GM10266 (cell line): ENCODE results near the gene SLC35E4.
"Not testable (repeated sequence)": the region's sequence is repeated elsewhere in the genome, so short reads cannot be mapped to it uniquely, and the experiment has no call there.

ENCODE experiments used
- DNase-seq: peaks from one replicate; pipeline ENCODE4 v3.0.0; 2012; ENCODE audit errors: extremely low spot score
- TF ChIP-seq, protein P1 (sequence below): IDR thresholded peaks from 2 replicates; pipeline ENCODE4 v1.5.1; 2012; ENCODE audit warnings: mild to moderate bottlenecking, low read depth; ENCODE audit not compliant: control insufficient read depth, insufficient read depth; ENCODE audit errors: missing control alignments

The SLC35E4 gene

GRCh38 chr22:30635273-30636225, at the start of gene SLC35E4:
Gene SLC35E4 (plus strand): TSS chr22:30635781. CDS start chr22:30636451, 670 bp downstream.
- TF ChIP-seq, protein P1, sequence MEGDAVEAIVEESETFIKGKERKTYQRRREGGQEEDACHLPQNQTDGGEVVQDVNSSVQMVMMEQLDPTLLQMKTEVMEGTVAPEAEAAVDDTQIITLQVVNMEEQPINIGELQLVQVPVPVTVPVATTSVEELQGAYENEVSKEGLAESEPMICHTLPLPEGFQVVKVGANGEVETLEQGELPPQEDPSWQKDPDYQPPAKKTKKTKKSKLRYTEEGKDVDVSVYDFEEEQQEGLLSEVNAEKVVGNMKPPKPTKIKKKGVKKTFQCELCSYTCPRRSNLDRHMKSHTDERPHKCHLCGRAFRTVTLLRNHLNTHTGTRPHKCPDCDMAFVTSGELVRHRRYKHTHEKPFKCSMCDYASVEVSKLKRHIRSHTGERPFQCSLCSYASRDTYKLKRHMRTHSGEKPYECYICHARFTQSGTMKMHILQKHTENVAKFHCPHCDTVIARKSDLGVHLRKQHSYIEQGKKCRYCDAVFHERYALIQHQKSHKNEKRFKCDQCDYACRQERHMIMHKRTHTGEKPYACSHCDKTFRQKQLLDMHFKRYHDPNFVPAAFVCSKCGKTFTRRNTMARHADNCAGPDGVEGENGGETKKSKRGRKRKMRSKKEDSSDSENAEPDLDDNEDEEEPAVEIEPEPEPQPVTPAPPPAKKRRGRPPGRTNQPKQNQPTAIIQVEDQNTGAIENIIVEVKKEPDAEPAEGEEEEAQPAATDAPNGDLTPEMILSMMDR, result peak; percentile 28
- DNase-seq, result peak; percentile 99

- TF ChIP-seq, protein P1, result no peak
- DNase-seq, result no peak
These were observed 49.2 kb upstream of the SLC35E4 start for GRCh38 chr22:30586414-30586813.

DNA sequence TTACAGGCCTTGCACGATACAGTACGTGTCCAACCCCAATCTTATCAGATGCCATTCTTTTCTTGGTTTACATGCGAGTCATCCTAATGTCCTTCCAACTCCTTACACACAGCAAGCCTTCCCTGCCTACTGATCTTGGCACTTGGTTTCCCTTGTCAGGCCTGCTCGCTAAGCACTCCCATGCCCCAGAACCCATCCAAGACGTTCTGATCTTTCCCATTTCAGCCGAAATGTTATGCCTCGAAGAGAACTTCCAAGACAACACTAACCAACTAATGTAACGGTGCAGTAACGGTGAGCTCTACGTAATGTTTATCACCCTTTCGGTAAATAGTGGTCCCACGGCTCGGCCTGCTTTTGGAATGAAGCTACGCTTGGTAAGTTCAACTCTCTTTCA, 44.4 kb upstream of the SLC35E4 start:
- TF ChIP-seq, protein P1, result no peak
- no peak for DNase-seq

DNA sequence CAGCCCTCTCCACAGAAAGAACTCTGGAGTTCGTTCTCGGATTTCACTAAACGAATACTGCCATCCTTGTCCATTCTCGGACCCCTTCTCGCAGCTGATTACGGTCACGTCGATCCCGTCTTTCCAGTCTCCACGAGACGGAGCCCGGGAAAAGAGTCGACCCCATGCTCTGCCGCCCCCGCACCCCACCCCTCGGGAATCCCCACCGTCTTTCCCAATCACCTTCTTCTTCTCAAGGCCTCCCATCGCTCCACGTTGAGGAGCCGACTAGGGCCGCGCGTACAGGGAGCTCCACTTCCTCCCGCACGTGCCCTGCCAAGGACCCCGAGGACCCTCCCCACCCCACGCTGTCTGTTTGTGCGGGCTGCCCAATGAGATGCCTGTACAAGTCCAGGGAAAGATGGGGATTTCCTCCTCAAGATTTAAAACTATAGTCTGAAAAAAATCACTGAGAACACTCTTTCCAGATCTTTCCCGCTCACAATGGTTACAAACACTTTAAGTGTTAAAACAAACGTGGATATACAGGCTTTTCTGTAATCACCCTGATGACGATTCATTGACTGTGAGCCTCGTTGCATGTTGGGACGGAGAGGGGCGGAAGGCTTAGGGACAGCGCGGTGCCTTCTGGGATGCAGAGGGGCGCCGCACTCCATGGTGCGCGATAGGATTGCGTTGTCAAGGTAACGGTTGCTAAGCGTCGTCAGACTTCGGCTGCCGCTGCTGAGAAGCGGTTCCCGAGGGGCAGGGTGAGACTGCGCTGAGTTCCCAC, 43.8 kb upstream of the SLC35E4 start, which contains the start of gene PES1:
Gene PES1 (minus strand): TSS at position 323 of the 772 bp plus-strand sequence. CDS start 77 bp downstream, at position 246.
- DNase-seq, result peak; percentile 97
- TF ChIP-seq, protein P1, result no peak

DNA sequence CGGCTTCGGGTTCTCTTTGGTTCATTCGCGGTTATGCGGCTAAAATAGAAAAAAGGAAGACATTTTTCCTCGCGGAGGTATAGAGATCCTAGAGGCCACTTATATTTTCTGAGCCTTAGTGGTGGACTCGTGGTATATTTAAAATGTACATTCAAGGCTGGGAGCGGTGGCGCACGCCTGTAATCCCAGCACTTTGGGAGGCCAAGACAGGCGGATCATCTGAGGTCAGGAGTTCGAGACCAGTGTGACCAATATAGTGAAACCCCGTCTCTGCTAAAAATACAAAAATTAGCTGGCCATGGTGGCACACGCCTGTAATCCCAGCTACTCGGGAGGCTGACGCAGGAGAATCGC, 43.2 kb upstream of the SLC35E4 start:
- not testable (repeated sequence) for DNase-seq

- no peak for DNase-seq
- TF ChIP-seq, protein P1, result no peak
These were observed 39.4 kb upstream of the SLC35E4 start for GRCh38 chr22:30596199-30596598.

- no peak for DNase-seq
- TF ChIP-seq, protein P1, result no peak
These were observed 38.7 kb upstream of the SLC35E4 start for GRCh38 chr22:30596886-30597285.
